ENCODE data around the gene IMP4. TPM values are rescaled to one million over a fixed set of nuclear protein-coding genes. Genes with fewer than 3 reads are reported as not detected.

Gene IMP4
- polyA plus RNA-seq, 1 donor (not counting 4 experiments of a cell fraction or from before 2014, with no cell fraction given), result 75.8 TPM

DNA sequence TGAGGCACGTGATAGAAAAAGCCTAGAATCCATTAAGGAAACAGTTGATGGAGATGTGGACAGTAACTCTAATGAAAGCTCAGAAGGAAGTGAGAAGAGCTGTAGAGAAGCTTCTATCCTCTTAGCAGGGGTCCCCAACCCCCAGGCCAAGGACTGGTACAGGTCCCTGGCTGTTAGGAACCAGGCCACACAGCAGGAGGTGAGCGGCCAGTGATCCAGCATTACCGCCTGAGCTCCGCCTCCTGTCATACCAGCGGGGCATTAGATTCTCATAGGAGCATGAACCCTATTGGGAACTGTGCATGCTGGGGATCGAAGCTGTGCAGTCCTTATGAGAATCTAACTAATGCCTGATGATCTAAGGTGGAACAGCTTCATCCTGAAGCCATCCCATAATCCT is 8.7 kb upstream of the IMP4 start:
- DNase-seq (ENCODE audit: low read depth, low spot score) (no peak), FAIRE-seq (no peak)
- no peaks in the 10 kb centered on the region for H3K9me3 ChIP-seq (ENCODE audit: control insufficient read depth, low read depth, low read length)
- peaks cover under 1 to 3% of the 10 kb centered on the region in 2 experiments for H3K36me3 ChIP-seq (ENCODE audit: control insufficient read depth in 2 of 2, extremely low read depth in 1 of 2, insufficient read depth in 2 of 2, low read length in 2 of 2)
- no peak overlapping the region for H3K27ac ChIP-seq (ENCODE audit: control insufficient read depth, insufficient read depth, low read length)
- H3K79me2 ChIP-seq (ENCODE audit: control insufficient read depth, insufficient read depth, low read length), result no peaks in the 10 kb centered on the region
- dilution Hi-C loops (cut with MboI; ENCODE audit: extremely low pct_ligation_motif_present, low sequenced_read_pairs), result no loop called here
- H3K9me1 ChIP-seq (ENCODE audit: control insufficient read depth, extremely low read depth, insufficient read depth, low read length), result no peaks in the 10 kb centered on the region
- H3K9ac ChIP-seq (ENCODE audit: control insufficient read depth, extremely low read depth, insufficient read depth, low read length), result no peak overlapping the region
- TF ChIP-seq CTCF (optimal IDR thresholded peaks at IDR 0.05 in 1 of 3, IDR thresholded peaks at IDR 0.05 in 1 of 3, conservative IDR thresholded peaks at IDR 0.05 in 1 of 3; ENCODE audit: extremely low read depth in 1 of 3, insufficient read depth in 2 of 3, low read length in 3 of 3) (no peak), EZH2 (IDR thresholded peaks at IDR 0.05; ENCODE audit: low read length) (no peak)
- H3K4me3 ChIP-seq (ENCODE audit: control insufficient read depth in 2 of 3, extremely low read depth in 1 of 3, insufficient read depth in 2 of 3, low read depth in 1 of 3, low read length in 3 of 3), result no peak overlapping the region
- H3K4me1 ChIP-seq (ENCODE audit: control insufficient read depth, extremely low read depth, insufficient read depth, low read length), result peaks cover 14% of the 10 kb centered on the region
- no peaks in the 10 kb centered on the region for H3K27me3 ChIP-seq (ENCODE audit: control insufficient read depth, extremely low read depth, insufficient read depth, low read length)
- no peak overlapping the region for H2AFZ ChIP-seq (ENCODE audit: control insufficient read depth, low read length)
- H3K4me2 ChIP-seq (ENCODE audit: control insufficient read depth, extremely low read depth, insufficient read depth, low read depth, low read length), result no peak overlapping the region
- H4K20me1 ChIP-seq (ENCODE audit: control insufficient read depth, extremely low read depth, insufficient read depth, low read length), result no peaks in the 10 kb centered on the region

- H3K27me3 ChIP-seq (ENCODE audit: control insufficient read depth, extremely low read depth, insufficient read depth, low read length), result no peaks in the 10 kb centered on the region
- no peak for FAIRE-seq
- H3K4me1 ChIP-seq (ENCODE audit: control insufficient read depth, extremely low read depth, insufficient read depth, low read length), result peaks cover 10% of the 10 kb centered on the region
- H3K27ac ChIP-seq (ENCODE audit: control insufficient read depth, insufficient read depth, low read length), result no peak overlapping the region
- dilution Hi-C loops (cut with MboI; ENCODE audit: extremely low pct_ligation_motif_present, low sequenced_read_pairs), result no loop called here
- DNase-seq (ENCODE audit: low read depth, low spot score), result no peak
- H3K36me3 ChIP-seq (ENCODE audit: control insufficient read depth in 2 of 2, extremely low read depth in 1 of 2, insufficient read depth in 2 of 2, low read length in 2 of 2), result peaks cover 3 to 5% of the 10 kb centered on the region in 2 experiments
- no peak overlapping the region for H2AFZ ChIP-seq (ENCODE audit: control insufficient read depth, low read length)
- H3K9me3 ChIP-seq (ENCODE audit: control insufficient read depth, low read depth, low read length), result no peaks in the 10 kb centered on the region
- TF ChIP-seq EZH2 (IDR thresholded peaks at IDR 0.05; ENCODE audit: low read length) (no peak), CTCF (optimal IDR thresholded peaks at IDR 0.05 in 1 of 3, IDR thresholded peaks at IDR 0.05 in 1 of 3, conservative IDR thresholded peaks at IDR 0.05 in 1 of 3; ENCODE audit: extremely low read depth in 1 of 3, insufficient read depth in 2 of 3, low read length in 3 of 3) (no peak)
- H3K9me1 ChIP-seq (ENCODE audit: control insufficient read depth, extremely low read depth, insufficient read depth, low read length), result no peaks in the 10 kb centered on the region
- H3K4me3 ChIP-seq (ENCODE audit: control insufficient read depth in 2 of 3, extremely low read depth in 1 of 3, insufficient read depth in 2 of 3, low read depth in 1 of 3, low read length in 3 of 3), result no peak overlapping the region
- no peaks in the 10 kb centered on the region for H4K20me1 ChIP-seq (ENCODE audit: control insufficient read depth, extremely low read depth, insufficient read depth, low read length)
- no peak overlapping the region for H3K4me2 ChIP-seq (ENCODE audit: control insufficient read depth, extremely low read depth, insufficient read depth, low read depth, low read length)
- no peak overlapping the region for H3K9ac ChIP-seq (ENCODE audit: control insufficient read depth, extremely low read depth, insufficient read depth, low read length)
- H3K79me2 ChIP-seq (ENCODE audit: control insufficient read depth, insufficient read depth, low read length), result no peaks in the 10 kb centered on the region
Measured at GRCh38 chr2:130335226-130335625, 7.5 kb upstream of the IMP4 start.

Measured in keratinocyte (primary cell).